ENCODE data around the gene PPP1R3F.

Gene PPP1R3F, protein sequence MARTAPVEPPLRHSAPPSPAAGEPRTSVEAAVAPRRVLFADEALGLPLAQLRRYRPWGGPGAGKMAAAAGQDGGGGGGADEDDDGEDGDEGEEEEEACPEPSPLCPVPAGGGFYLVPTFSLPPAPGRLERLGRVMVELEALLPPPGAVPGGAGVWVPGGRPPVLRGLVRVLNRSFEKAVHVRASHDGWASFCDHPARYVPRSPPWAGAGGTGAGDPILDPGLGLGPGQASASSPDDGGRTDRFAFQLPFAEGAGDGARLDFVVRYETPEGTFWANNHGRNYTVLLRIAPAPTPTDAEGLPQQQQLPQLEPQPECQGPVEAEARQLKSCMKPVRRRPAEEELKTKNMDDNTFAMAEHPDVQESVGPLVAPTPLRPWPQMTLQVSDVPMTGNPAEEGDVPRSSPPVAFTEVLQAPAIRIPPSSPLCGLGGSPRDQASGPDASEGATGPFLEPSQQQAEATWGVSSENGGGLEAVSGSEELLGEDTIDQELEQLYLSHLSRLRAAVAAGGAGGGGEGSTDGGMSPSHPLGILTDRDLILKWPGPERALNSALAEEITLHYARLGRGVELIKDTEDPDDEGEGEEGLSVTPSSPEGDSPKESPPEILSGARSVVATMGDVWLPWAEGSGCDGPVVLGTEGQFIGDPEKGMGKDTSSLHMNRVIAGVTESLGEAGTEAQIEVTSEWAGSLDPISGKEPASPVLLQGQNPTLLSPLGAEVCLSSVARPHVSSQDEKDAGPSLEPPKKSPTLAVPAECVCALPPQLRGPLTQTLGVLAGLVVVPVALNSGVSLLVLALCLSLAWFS
- total RNA-seq: 7.2 to 23.6 reads per million in 2 experiments

- no peak for DNase-seq (ENCODE audit: low read depth)
Measured at GRCh38 chrX:49269767-49270248, at the start of gene PPP1R3F. Gene PPP1R3F (plus strand): TSS chrX:49269793. CDS start chrX:49269870, 77 bp downstream.

DNA sequence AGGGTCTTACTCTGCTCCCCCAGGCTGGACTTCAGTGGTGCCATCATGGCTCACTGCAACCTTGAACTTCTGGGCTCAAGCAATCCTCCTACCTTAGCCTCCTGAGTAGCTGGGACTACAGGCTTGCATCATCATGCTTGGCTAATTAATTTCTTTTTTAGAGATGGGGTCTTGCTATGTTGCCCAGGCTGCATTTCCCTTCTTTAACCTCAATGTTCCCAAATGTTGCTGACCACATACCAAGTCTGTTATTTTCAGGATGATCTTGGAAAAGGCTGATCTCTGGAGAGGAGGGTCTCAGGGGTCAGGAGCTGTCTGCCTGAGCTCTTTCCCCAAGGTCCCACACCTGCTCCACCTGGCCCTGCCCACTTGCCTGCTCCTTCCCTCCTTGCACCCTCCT is 49.5 kb upstream of the PPP1R3F start:
- DNase-seq (ENCODE audit: low read depth): no peak

DNA sequence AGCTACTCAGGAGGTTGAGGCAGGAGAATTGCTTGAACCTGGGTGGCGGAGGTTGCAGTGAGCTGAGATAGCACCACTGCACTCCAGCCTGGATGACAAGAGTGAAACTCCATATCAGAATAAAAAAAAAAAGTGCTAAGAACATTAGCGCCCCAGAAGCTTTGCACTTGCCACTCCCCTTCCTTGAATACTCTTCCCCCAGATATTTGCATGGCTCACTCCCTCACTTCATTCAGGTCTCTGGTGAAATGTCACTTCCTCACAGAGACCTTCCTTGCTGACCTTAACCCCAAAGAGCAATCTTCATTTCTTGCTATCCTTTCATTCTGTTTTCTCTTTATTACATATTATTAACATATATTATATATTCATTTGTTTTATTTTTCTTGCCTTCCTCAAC is 47.7 kb upstream of the PPP1R3F start:
- DNase-seq (ENCODE audit: low read depth): no peak

GRCh38 chrX:49225858-49226257 is 43.7 kb upstream of the PPP1R3F start:
- no peak for DNase-seq (ENCODE audit: low read depth)

DNA sequence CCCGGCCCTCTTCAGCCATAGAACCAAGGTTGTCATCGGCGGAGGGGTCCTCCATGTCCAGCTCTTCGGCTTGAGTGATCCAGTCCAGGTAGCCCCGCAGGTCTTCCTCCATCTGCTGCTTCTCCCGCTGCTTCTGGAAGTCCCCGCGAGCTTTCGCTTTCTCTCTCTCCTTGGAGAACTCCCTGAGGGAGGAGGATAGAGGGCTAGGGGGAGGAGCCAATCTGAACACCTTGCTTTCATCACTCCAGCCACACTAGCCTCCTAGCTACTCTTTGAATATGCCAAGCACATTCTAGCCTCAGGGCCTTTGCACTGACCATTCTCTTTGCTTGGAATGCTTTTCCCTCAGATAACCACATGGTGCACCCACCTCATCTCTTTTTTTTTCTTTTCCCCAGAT is 42.6 kb upstream of the PPP1R3F start:
- DNase-seq (ENCODE audit: low read depth): no peak

DNA sequence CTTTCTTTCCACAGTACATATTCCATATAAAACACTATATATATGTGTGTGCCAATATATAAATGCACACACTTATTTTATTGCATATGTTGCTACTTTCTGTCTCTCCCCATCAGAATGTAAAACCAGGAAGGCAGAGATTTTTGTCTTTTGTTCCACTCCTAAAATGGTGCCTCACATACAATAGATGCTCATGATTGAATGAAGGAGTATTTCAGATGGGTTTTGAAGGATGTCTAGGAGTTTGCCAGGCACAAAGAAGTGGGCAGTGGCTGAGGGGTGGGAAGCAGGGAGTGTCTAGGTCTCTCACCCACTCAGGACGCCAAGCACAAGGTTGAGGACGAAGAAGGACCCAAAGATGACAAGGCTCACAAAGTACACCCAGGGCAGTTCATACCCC is 41.9 kb upstream of the PPP1R3F start:
- no peak for DNase-seq (ENCODE audit: low read depth)

- DNase-seq (ENCODE audit: low read depth): no peak
Measured at GRCh38 chrX:49228185-49228584, 41.4 kb upstream of the PPP1R3F start.

DNA sequence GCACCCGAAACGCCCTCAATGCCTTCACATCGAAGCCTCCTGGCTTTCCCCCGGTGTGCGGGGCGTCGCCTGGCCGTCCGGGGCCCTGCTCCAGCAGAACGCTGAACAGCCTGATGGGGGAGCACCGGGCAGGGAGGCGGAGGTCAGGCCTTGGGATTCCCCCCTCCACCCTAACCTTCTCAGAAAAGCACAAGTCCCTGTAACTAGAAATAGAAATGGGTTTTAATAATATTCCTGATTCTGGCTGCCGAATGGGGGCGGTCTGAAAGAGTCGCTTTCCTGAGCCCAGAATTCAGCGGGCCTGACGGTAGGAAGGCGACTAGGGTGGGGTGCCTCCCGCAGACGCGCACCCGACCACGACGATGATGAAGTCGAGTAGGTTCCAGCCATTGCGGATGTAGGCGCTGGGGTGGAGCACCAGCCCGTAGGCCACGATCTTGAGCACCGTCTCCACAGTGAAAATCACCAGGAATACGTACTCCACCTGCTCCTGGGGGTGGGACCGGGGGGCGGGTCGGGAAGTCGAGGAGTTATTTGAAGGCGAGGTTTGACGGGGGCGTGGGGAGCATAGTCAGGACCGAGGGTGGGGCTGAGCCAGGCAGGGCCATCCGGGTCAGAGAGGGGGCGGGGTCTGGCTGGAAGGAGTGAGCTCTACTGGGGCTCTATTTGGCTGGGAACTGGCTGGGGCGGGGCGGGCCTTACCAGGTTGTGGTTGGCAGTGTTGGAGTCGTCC is 38.9 kb upstream of the PPP1R3F start:
- peak; percentile 16 for DNase-seq (ENCODE audit: low read depth)

- DNase-seq (ENCODE audit: low read depth): no peak
Measured at GRCh38 chrX:49231333-49232000, 38.1 kb upstream of the PPP1R3F start.

DNA sequence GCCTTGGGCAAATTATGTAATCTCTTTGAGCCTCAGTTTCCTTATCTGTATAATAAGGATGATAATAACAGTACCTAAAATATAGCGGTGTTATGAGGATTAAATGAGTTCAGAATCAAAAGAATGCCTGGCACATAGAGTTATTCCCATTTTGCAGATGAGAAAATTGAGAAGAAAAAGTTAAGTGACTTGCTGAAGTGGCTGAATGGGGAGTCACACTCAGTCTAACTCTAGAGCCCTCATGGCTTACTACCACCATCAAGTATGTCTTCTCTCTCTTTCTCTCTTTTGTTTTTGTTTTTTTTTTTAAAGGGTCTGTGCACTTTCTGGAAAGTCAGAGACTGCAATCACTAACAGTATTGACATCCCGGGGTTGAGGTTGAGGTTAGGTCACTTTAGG is 37.1 kb upstream of the PPP1R3F start:
- DNase-seq (ENCODE audit: low read depth): no peak

GRCh38 chrX:49233176-49233575 is 36.4 kb upstream of the PPP1R3F start, which contains the start of gene CACNA1F:
Gene CACNA1F (minus strand): TSS chrX:49233340. CDS start chrX:49233309, 31 bp downstream.
- DNase-seq (ENCODE audit: low read depth): no peak

GRCh38 chrX:49233887-49234555 is 35.6 kb upstream of the PPP1R3F start:
- no peak for DNase-seq (ENCODE audit: low read depth)

- DNase-seq (ENCODE audit: low read depth): no peak
Measured at GRCh38 chrX:49237060-49237459, 32.5 kb upstream of the PPP1R3F start.

DNA sequence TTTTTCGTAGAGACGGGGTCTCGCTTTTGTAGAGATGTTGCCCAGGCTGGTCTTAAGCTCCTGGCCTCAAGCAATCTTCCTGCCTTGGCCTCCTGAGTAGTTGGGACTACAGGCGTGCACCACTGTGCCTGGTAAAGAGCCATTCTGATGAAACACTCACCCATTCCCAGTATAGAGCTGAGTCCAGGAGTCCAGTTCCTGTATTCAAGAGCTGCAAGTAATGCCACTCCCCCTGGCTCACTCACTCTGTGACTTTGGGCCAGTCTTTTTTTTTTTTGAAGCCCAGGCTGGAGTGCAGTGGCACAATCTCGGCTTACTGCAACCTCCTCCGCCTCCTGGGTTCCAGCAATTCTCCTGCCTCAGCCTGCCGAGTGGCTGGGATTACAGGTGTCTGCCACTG is 30.9 kb upstream of the PPP1R3F start:
- DNase-seq (ENCODE audit: low read depth): no peak

DNA sequence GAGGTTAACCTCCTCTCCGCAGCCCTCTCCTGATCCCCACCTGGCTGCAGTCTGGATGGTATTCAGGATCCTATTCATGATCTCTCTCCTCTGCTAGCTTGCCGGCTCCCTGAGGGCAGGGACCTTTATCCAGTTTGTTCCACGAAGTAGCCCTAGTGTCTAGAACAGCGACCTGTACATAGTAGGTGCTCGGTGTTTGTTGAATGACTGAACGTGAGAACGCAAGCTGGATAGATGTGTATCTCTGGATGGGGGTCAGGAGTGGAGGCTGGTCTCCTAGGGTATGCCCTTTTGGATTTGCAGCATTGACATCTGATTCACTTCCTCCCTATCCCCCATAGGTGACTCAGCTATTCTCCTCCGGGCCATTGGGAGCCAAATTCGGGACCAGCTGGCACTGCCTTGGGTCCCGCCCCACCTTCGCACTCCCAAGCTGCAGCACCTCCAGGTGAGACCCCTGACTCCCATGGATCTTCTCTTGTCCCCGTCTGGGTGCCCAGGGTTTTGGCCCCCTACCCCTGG is 27.0 kb upstream of the PPP1R3F start:
- DNase-seq (ENCODE audit: low read depth): no peak

- DNase-seq (ENCODE audit: low read depth): no peak
Measured at GRCh38 chrX:49243166-49243565, 26.4 kb upstream of the PPP1R3F start.

DNA sequence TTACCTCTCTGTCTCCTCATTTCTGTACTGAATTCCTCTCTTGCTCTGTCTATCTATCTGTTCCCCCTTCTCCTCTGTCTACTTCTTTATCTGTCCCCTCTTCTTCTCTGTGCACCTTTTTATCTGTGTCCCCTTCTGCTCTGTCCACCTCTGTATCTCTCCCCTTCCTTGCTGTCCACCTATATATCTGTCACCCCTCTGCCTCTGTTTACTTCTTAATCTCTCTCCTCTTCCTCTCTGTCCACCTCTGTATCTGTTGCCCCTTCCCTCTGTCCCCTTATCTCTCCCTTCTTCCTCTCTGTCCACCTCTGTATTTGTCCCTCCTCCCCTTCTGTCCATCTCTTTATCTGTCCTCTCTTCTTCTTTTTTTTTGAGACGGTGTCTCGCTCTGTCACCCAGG is 25.4 kb upstream of the PPP1R3F start:
- no peak for DNase-seq (ENCODE audit: low read depth)

GRCh38 chrX:49246541-49246940 is 23.1 kb upstream of the PPP1R3F start:
- DNase-seq (ENCODE audit: low read depth): no peak

- DNase-seq (ENCODE audit: low read depth): no peak
Measured at GRCh38 chrX:49247346-49247745, 22.2 kb upstream of the PPP1R3F start.

- no peak for DNase-seq (ENCODE audit: low read depth)
Measured at GRCh38 chrX:49247916-49248811, 21.4 kb upstream of the PPP1R3F start.
